Right hindlimb (tissue), 1 donor: ENCODE data around the gene GZF1.
A peak's percentile ranks its signal among the peaks of the same experiment; 100 is the strongest.

Experiments used
- DNase-seq: peaks from one replicate; pipeline ENCODE4 v3.0.0-alpha.2; 2018

The GZF1 gene

DNA sequence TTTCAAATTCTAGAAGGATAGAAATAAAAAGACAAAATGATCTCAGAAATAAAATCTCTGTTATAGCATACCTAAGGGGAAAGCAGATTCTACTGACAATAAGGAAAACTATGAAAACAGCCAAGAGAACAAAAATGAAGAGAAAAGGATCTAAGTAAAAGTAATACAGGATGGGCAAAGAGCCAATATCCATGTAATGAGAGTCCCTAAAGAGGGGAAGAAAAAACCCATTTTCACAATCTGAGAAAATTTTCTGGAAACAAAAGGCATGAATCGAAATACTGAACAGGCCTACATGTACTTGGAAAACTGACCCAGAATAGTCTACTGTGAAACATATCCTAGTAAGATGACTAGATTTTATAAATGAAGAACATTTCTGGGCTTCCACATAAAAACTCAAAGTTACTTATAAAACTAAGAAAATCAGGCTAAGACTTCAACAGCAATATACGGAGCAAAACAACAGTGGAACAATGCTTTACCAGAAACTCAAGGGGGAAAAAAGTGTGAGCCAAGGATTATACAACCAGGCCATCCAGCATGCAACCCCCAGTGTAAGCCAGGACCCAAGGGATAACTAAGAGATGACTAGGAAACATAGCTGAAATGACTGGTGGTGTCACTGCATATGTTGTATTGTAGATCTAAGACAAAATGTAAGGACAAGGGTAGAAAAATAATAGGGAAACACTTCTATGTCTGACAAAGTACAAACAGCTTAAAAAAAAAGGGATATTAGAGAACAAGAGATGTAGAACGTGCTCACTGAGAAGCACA is 49.1 kb downstream of the GZF1 start:
- DNase-seq, result no peak

DNA sequence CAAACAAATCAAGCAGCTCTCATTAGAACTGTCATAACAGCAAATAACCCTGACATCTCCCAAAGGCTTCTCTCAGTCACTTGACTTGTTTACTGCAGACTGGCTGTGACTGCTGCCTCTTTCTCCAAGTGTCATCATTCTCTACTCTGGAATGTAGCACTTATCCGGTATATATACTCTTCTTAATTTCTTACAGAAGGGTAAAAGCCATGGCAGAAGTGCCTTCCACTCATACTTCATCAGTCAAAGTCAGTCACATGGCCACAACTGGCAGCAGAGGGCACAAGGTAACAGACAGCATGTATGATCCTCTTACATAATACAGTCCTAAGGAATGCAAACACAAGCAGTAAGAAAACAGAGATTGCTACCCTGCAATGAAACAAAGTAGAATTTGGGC is 50.0 kb downstream of the GZF1 start:
- DNase-seq, result no peak

GRCh38 chr20:23413862-23414422 is 52.0 kb downstream of the GZF1 start:
- DNase-seq, result no peak

GRCh38 chr20:23414526-23415188 is 52.7 kb downstream of the GZF1 start:
- no peak for DNase-seq

DNA sequence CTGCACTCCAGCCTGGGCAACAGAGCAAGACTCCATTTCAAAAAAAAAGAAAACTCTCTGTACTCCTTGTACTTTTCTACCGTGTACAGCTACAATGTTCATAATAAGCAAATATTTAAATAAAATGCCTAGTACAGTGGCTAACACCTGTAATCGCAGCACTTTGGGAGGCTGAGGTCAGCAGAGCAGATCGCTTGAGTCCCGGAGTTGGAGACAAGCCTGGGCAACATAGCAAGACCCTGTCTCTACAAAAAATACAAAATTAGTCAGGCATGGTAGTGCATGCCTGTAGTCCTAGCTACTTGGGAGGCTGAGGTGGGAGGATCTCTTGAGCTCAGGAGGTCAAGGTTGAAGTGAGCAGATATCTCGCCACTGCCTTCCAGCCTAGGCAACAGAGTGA is 53.6 kb downstream of the GZF1 start:
- DNase-seq, result no peak

- DNase-seq, result no peak
Observed at GRCh38 chr20:23415959-23416583, 54.1 kb downstream of the GZF1 start.

DNA sequence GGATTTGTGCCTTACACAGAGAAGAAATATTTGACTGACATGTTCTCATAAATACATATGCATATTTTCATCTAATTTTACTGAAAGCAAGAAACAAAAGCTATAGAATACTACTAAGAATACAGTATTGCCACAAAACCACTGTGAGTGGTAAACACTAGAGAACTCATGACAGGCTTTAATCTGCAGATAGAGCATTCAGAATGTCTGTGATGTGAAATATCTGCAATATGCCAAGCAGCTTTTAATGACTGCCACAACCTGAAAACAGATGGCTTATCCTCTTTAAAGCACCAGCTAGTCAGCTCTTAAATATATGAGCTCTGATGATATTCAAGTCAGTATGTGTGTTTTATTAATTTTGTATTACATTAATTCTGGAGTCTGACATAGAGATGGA is 55.9 kb downstream of the GZF1 start:
- no peak for DNase-seq

- DNase-seq, result no peak
Observed at GRCh38 chr20:23419657-23419994, 57.6 kb downstream of the GZF1 start.

- peak; percentile 47 for DNase-seq
Observed at GRCh38 chr20:23419995-23420901, 58.3 kb downstream of the GZF1 start.

DNA sequence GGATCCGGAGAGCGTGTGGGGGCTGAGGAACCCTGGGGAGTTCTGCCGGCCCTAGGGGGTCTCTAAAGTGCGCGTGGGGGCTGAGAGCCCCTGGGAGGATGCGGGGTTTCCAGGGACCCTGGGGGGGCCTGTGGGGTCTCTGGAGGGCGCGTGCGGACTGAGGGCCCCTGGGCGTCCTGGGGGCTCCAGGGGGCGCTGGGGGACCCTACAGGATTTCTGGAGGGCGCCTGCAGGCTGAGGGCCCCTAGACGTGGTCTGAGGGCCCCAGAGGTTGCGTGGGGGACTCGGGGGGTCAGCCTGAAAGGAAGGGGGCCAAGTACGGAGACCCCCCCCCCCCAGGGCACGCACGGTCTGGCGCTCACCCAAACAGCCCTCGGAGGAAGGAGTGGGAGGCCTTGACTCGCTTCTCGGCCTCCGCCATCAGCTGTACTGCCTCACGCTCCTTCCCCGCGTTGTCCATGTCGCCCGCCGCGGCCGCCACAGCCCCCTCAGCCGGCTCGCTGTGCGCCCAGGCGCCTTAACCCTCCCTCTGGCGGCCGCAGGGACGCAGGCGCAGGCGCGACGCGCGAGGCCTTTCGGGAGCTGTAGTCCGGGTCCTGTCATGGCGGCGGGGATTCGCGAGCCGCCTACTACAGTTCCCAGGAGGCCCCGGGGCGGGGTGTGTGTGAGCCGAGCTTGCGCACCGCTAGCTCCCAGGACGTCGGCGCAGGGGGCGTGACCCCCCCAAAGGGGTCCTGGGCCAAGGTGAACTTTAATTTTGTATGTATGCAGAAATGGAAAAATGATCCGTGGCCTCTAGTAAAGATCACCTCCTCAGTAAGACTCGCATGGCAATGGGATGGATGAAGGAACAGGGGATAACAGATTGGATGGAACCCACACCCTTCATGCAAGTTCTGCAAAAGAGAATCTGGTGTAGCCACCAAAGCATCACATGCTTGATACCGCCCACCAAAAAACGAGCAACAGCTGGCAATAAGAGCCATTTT is 59.3 kb downstream of the GZF1 start, which contains the start of gene NAPB:
TSS of gene NAPB (minus strand) at position 546 of the 989 bp plus-strand sequence. CDS start at position 460, 86 bp downstream.
- DNase-seq, result peak; percentile 97
